GM12874 (cell line): ENCODE data around the gene TRIM69.

Source experiments
- TF ChIP-seq, protein P1 (sequence below): IDR thresholded peaks from 2 replicates; pipeline ENCODE4 v1.5.1; 2011; ENCODE audit warnings: low read depth, mild to moderate bottlenecking, control low read depth, low read length, moderate library complexity; ENCODE audit not compliant: insufficient read depth

The TRIM69 gene

DNA sequence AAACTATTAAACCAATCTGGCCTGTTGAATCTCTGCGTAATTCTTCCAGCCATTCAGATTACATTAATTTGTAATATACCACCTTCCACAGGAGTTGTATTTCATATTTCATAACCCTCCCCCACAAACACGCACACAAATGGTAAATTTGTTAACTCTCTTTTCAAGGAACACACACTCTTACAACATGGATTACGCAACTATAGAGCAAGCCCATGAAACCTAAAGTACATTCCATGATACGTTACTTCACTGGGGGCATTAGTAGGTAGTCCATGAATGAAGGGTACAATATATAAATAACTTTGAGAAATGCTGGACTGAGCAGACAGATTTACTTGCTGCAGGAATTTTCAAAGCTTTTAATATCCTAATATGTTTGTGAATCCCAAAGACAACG, 65.0 kb downstream of the TRIM69 start:
- TF ChIP-seq, protein P1, sequence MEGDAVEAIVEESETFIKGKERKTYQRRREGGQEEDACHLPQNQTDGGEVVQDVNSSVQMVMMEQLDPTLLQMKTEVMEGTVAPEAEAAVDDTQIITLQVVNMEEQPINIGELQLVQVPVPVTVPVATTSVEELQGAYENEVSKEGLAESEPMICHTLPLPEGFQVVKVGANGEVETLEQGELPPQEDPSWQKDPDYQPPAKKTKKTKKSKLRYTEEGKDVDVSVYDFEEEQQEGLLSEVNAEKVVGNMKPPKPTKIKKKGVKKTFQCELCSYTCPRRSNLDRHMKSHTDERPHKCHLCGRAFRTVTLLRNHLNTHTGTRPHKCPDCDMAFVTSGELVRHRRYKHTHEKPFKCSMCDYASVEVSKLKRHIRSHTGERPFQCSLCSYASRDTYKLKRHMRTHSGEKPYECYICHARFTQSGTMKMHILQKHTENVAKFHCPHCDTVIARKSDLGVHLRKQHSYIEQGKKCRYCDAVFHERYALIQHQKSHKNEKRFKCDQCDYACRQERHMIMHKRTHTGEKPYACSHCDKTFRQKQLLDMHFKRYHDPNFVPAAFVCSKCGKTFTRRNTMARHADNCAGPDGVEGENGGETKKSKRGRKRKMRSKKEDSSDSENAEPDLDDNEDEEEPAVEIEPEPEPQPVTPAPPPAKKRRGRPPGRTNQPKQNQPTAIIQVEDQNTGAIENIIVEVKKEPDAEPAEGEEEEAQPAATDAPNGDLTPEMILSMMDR, result no peak

DNA sequence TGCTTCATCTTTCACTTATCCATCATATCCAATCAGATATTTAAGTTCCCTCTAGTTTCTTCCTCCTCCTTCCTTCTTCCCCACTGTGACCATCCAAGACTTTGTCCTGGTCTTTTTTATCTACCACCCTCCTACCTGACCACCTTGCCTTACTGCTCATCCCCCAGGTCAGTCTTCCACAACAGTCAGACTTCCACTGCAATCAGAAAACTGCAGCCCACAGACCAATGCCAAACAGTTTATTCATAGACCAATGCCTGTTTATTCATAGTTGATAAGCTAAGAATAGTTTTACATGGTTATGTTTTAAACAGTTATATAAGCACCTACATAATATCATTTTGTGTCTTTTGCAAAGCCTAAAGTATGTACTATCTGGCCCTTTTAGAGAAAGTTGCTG, 65.5 kb downstream of the TRIM69 start:
- TF ChIP-seq, protein P1, result no peak

DNA sequence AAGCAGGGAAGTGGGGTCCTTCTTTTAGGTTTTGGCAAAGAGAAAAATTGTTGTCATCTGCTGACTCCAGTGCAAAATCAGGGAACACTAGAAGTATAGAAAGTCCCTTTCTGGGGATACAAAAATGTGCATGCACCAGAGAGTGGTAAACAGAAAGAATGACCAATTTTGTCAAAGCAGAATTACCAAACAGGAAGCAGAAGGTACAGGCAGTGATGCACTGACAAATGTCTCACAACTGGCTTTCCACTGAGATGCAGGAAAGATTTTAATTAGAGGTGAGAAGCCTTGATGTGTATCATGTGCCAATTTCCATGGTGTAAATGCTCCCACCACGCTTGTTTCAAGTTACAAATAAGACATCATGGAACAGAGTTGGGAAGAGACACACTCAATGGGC, 66.0 kb downstream of the TRIM69 start:
- TF ChIP-seq, protein P1, result no peak

DNA sequence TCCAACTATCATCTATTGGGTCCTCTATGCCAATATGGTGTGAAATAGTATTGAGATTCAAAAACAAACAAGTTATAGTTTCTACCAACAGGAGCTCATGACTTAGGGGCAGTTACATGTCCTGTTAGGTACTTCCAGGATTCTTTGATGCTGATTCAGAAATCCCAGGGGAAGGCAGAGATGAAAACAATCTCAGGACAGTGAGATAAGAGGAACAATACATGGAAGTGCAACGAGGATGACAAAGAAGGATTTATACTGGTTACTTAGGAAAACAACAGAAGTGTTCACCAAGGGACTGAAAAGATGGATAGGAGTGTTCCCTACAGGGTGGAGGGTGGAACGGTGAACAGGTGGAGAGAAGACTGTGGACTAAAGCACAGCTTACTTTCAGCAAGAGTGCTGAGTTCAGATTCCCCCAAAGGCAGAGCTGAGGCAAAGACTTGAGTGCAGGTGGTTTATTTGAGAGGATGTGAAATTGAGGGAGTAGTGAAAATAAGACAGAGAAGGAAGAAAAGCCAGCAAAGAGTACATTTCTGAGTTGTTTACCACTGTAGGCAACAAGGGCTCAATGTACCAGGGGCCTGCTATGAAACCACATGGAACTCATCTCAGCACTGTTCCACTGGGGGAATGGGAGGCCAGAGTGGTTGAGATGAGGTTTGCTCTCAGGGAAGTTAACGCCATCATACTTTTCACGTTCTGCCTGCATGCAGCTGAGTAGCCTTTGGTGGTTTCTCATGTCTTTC, 68.1 kb downstream of the TRIM69 start:
- TF ChIP-seq, protein P1, result no peak

DNA sequence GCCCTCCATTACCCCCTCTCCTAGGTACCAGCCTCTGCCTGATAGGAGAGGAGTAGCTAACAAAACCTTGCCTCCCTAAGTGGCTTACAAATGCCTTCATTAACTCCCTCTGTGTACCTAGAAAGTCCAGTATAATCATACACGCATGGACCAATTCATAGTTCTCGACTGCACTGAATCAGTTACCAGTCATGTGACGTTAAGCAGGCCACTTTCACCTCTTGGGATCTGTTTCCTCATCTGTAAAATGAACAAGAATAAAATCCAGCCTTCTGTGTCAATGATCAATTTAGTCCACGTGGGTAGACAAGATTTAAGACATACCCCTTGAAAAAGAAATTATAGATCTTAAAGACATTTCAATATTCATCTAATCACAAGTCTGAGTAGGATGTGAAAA, 72.2 kb downstream of the TRIM69 start:
- TF ChIP-seq, protein P1, result no peak

DNA sequence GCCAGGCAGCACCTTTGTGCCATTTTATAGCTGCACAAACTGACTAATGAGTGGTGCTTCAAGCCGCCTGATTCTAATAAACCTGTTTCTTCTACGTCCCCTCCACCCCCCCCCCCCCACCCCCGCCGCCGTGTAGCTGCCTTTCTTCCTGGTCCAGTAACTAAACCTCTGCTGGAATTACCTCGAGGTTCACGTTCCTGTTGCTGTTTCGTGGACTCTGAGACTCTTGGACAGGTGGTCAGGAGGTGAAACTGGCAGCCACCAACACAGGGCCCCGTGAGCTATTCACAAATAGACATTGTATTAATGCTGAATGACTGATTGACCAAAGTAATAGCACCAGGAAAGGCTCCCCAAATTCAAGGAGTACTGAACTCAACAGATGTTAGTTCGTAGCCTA, 73.9 kb downstream of the TRIM69 start:
- TF ChIP-seq, protein P1, result no peak

DNA sequence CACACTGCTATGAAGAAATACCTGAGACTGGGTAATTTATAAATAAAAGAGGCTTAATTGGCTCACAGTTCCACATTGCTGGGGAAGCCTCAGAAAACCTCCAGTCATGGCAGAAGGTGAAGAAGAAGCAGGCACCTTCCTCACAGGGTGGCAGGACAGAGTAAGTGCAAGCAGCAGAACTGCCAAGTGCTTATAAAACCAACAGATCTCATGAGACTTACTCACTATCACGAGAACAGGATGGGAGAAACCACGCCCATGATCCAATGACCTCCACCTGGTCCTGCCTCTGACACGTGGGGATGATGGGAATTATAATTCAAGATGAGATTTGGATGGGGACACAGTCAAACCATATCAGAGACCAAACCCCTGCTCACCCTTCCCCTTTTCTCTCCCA, 75.0 kb downstream of the TRIM69 start:
- TF ChIP-seq, protein P1, result no peak
